Esophagus squamous epithelium (tissue), 5 donors: ENCODE data around the gene METTL24. TPM values are rescaled to one million over a fixed set of nuclear protein-coding genes. Genes with fewer than 3 reads are reported as not detected.
"Not testable (repeated sequence)": the region's sequence is repeated elsewhere in the genome, so short reads cannot be mapped to it uniquely, and the experiment has no call there.

ENCODE experiments used
- DNase-seq: peaks from one replicate; lab custom pipeline; 2025; lab: John Stamatoyannopoulos, UW
- H3K27ac ChIP-seq, 4 donors: fragments of 200-600 bp; sonication (generic); one replicate each; pipeline ENCODE4 v1.5.1; 2016 to 2019; ENCODE audit warnings: mild to moderate bottlenecking in 1 of 4
- H3K27me3 ChIP-seq, 4 donors: fragments of 200-600 bp; sonication (generic); 1 replicate in 3 of 4; 2 replicates in 1 of 4; pipeline versions ENCODE4 v1.5.1 to v1.6.0; 2017 to 2021; ENCODE audit warnings: antibody characterized with exemption in 1 of 4
- H3K36me3 ChIP-seq, 3 donors: fragments of 200-600 bp; sonication (generic); one replicate each; pipeline ENCODE4 v1.5.1; 2016 to 2019
- H3K4me1 ChIP-seq, 3 donors: fragments of 200-600 bp; sonication (generic); one replicate each; pipeline ENCODE4 v1.5.1; 2017 to 2019
- H3K4me3 ChIP-seq, 4 donors: fragments of 200-600 bp; sonication (generic); 1 replicate in 3 of 4; 2 replicates in 1 of 4; pipeline ENCODE4 v1.5.1; 2016 to 2019; ENCODE audit warnings: mild to moderate bottlenecking in 2 of 4, moderate library complexity in 1 of 4
- H3K9me3 ChIP-seq, 3 donors: fragments of 200-600 bp; sonication (generic); one replicate each; pipeline ENCODE4 v1.5.1; 2016 to 2019
- CTCF ChIP-seq, 6 experiments: fragments of 450-650 bp in 4 of 6; fragments of 200-600 bp in 2 of 6; sonication (generic) in 2 of 6; IDR thresholded peaks; one replicate each; pipeline ENCODE4 v1.5.1; 2016 to 2019; ENCODE audit warnings: antibody characterized with exemption in 6 of 6, mild to moderate bottlenecking in 4 of 6, moderate library complexity in 4 of 6
- POLR2A ChIP-seq, 4 donors: fragments of 450-650 bp; IDR thresholded peaks; one replicate each; pipeline ENCODE4 v1.6.1; 2017; ENCODE audit warnings: antibody characterized with exemption in 4 of 4, mild to moderate bottlenecking in 4 of 4, moderate library complexity in 3 of 4
- WGBS, 2 donors: methylation state at CpG; one replicate each; pipeline ENCODE4 v1.1.5; 2018; 5-methylcytosine and 5-hydroxymethylcytosine counted together
- intact Hi-C: fragments of 100-400 bp; cut with DNase I; formaldehyde crosslinking; loops from one replicate; pipeline ENCODE4 v1.15.0; 2022
- total RNA-seq, 4 donors: library from RNA; depleted of rRNA; stranded (reverse); fragments of >200 nt; gene quantifications; one replicate each; pipeline ENCODE4 v1.1.0, GENCODE V29; 2016
- donor health status: DM: yes; HTN: yes; CAD: no.

Gene METTL24
- total RNA-seq, 4 donors from 2014 or later: 0.57 to 4.0 (median 0.83) TPM; not detected in 1

DNA sequence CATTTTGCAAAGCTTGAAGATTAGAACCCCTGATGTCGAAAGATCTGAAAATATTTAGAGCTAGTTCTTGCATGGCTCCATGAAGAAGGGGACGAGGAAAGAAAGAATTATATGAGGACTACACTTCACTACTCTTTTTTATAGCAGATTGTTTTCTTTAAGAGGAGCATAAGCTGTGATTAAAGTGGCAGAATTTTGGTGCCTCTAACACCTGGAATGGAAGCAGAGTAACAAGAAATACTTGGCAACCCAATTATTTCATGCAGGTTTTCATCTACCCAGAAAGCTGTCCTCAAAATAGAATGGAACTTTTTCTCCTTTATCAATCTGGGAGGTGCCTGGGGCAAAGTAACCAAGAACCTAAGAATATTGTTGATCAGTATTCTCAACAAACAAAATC, 4.0 kb downstream of the METTL24 start:
- no peak for DNase-seq
- no peaks in the 10 kb centered on the region for H3K36me3 ChIP-seq
- H3K27ac ChIP-seq: no peak overlapping the region
- H3K4me1 ChIP-seq: peaks cover 0 to 43% (median 0%) of the 10 kb centered on the region in 3 donors
- TF ChIP-seq POLR2A (IDR thresholded peaks at IDR 0.05) (no peak), CTCF (IDR thresholded peaks at IDR 0.05) (no peak)
- H3K9me3 ChIP-seq: no peaks in the 10 kb centered on the region
- intact Hi-C loops: no loop called here
- H3K4me3 ChIP-seq: no peak overlapping the region
- H3K27me3 ChIP-seq: peaks cover 0 to 35% (median 2%) of the 10 kb centered on the region in 4 donors
- 89 to 92% methylated on average over 2 of the region's 2 CpGs for WGBS, 2 donors

DNA sequence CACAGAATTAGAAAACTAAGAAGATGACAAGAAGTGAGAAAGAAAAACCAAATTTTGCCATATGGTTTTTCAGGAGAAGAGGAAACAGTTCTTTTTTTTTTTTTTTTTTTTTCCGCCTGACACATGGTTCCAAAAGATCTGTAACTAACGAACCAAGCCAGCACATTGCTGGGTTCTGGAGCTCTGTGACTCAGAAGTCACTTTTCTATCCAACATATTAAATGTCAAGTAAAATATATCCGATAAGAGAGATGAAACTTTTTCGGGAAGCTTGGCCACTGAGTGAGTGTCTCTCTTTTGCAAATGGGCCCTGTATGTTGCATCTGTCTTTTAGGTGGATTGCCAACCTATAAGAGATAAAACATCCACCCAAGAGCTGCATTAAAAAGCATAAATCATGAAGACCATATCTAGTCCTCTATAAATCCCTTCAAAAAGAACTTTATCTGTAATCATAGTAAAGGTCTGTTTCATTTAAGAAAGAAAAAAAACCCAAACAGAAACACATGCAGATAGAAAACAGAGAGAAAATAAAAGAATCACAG, 4.6 kb downstream of the METTL24 start:
- Histone ChIP-seq H3K27ac (peak overlapping the region in 2 of 4 donors; percentile 32 to 63), H3K4me3 (no peak overlapping the region), H3K27me3 (peaks cover 0 to 29% (median 2%) of the 10 kb centered on the region in 4 donors), H3K36me3 (no peaks in the 10 kb centered on the region), H3K9me3 (no peaks in the 10 kb centered on the region), H3K4me1 (peaks cover 0 to 38% (median 0%) of the 10 kb centered on the region in 3 donors)
- intact Hi-C loops: no loop called here
- no peak for DNase-seq
- WGBS, 2 donors: 60 to 71% methylated on average over 4 of the region's 4 CpGs
- TF ChIP-seq CTCF (IDR thresholded peaks at IDR 0.05): no peak
- TF ChIP-seq POLR2A (IDR thresholded peaks at IDR 0.05): no peak

GRCh38 chr6:110352563-110353262, 5.4 kb downstream of the METTL24 start:
- H3K27ac ChIP-seq: peak overlapping the region in 3 of 4 donors; percentile 32 to 63 (median 57)
- no peak for TF ChIP-seq CTCF (IDR thresholded peaks at IDR 0.05)
- TF ChIP-seq POLR2A (IDR thresholded peaks at IDR 0.05): no peak
- peaks cover 0 to 33% (median 0%) of the 10 kb centered on the region in 3 donors for H3K4me1 ChIP-seq
- H3K4me3 ChIP-seq: peak overlapping the region in 1 of 4 donors; percentile 2
- H3K9me3 ChIP-seq: no peaks in the 10 kb centered on the region
- no peak for DNase-seq
- WGBS, 2 donors: 39 to 53% methylated on average over 7 of the region's 7 CpGs
- no peaks in the 10 kb centered on the region for H3K36me3 ChIP-seq
- peaks cover 0 to 21% (median 0%) of the 10 kb centered on the region in 4 donors for H3K27me3 ChIP-seq
- intact Hi-C loops: no loop called here

DNA sequence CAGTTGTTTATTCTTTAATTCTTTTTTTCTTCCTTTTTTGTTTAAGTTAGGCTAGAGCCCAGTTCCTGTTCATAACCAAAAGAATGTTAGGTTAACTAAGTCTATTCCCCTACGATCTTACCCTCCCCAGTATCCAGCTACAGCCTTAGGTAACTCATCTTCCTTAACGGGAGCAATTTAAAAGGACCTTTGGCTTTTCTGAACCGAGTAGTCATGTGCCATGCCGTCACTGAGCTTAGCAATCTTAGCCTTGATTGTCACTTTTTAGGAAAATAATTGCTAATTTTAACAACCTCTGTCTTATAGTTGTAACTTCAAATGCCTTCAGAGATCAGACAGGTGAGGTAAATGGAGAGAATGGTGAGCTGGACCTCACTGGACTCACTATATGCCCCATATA, 6.2 kb downstream of the METTL24 start:
- no peak for DNase-seq
- H3K27me3 ChIP-seq: peaks cover 0 to 14% (median 0%) of the 10 kb centered on the region in 4 donors
- H3K9me3 ChIP-seq: no peaks in the 10 kb centered on the region
- 64 to 77% methylated on average over 4 of the region's 4 CpGs for WGBS, 2 donors
- H3K4me1 ChIP-seq: peaks cover 0 to 26% (median 0%) of the 10 kb centered on the region in 3 donors
- H3K4me3 ChIP-seq: no peak overlapping the region
- no peaks in the 10 kb centered on the region for H3K36me3 ChIP-seq
- H3K27ac ChIP-seq: peak overlapping the region in 2 of 4 donors; percentile 1 to 63
- TF ChIP-seq POLR2A (IDR thresholded peaks at IDR 0.05) (no peak), CTCF (IDR thresholded peaks at IDR 0.05) (no peak)
- intact Hi-C loops: no loop called here

DNA sequence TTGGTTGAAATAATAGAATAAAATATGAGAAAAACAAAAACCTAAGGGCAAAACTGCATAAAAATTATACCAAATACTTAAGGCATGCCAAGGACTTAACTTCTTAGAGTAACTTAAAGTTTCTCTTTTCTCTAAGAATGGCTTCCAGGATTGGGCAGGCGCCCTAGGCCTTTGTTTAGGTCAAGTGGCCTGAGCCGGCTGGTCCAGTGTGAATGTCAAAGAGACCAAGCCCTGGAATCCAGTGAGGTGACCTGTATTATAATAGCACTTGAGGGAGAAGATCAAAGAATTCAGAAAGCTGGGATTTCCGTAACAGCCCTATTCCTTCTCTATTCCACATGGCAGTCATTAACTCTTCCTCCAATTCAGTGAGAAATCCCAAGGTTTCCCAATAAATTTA, 6.6 kb downstream of the METTL24 start:
- 81 to 85% methylated on average over 3 of the region's 3 CpGs for WGBS, 2 donors
- no peaks in the 10 kb centered on the region for H3K36me3 ChIP-seq
- no peaks in the 10 kb centered on the region for H3K9me3 ChIP-seq
- intact Hi-C loops: no loop called here
- no peak overlapping the region for H3K4me3 ChIP-seq
- no peak overlapping the region for H3K27ac ChIP-seq
- no peak for DNase-seq
- peaks cover 0 to 10% (median 0%) of the 10 kb centered on the region in 4 donors for H3K27me3 ChIP-seq
- H3K4me1 ChIP-seq: peaks cover 0 to 23% (median 0%) of the 10 kb centered on the region in 3 donors
- no peak for TF ChIP-seq POLR2A (IDR thresholded peaks at IDR 0.05)
- no peak for TF ChIP-seq CTCF (IDR thresholded peaks at IDR 0.05)

DNA sequence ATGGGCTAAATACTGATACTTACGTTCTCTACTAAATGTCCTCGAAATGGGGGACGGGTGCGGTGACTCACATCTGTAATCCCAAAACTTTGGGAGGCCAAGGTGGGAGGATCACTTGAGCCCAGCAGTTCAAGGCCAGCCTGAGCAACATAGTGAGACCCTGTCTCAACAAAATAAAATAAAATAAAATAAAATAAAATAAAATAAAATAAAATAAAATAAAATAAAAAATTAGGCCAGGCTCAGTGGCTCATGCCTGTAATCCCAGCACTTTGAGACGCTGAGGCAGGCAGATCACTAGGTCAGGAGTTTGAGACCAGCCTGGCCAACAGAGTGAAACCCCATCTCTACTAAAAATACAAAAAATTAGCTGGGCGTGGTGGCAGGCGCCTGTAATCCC, 7.6 kb downstream of the METTL24 start:
- H3K27me3 ChIP-seq, H3K36me3 ChIP-seq, DNase-seq, H3K27ac ChIP-seq, H3K9me3 ChIP-seq, intact Hi-C loops, H3K4me3 ChIP-seq: not testable (repeated sequence)
- H3K4me1 ChIP-seq: peaks cover 0 to 23% (median 0%) of the 10 kb centered on the region in 3 donors
- 87 to 97% methylated on average over 7 of the region's 7 CpGs for WGBS, 2 donors
